Ovary (tissue), 3 donors: ENCODE measurements around the gene SYT8.

Source experiments
- CTCF ChIP-seq, 3 donors: fragments of 450-650 bp in 2 of 3; fragments of 200-600 bp in 1 of 3; IDR thresholded peaks; one replicate each; pipeline versions ENCODE4 v1.5.1 to v1.8.0; 2016 to 2022; ENCODE audit warnings: antibody characterized with exemption in 3 of 3, mild to moderate bottlenecking in 1 of 3
- EP300 ChIP-seq: sonication (generic); formaldehyde crosslinking; IDR thresholded peaks from one replicate; pipeline ENCODE4 v1.6.1; 2017; ENCODE audit warnings: antibody characterized with exemption
- POLR2A ChIP-seq: fragments of 450-650 bp; IDR thresholded peaks from one replicate; pipeline ENCODE4 v1.6.1; 2017; ENCODE audit warnings: antibody characterized with exemption, mild to moderate bottlenecking, moderate library complexity
- donor health status: DM: no; HTN: no; CAD: no.

- no peak for TF ChIP-seq CTCF (IDR thresholded peaks at IDR 0.05)
- TF ChIP-seq EP300 = no peak
- no peak for TF ChIP-seq POLR2A
These were observed 8.3 kb downstream of the SYT8 start for GRCh38 chr11:1843098-1843473.
